ENCODE measurements around the gene TPRX2.

GRCh38 chr19:47863514-47863936, 4.5 kb downstream of the TPRX2 start:
- TF ChIP-seq CTCF (IDR thresholded peaks at IDR 0.05) (peak; percentile 80 to 96 (median 86)), POLR2A (IDR thresholded peaks at IDR 0.05) (no peak)
